PFSK-1 (cell line): ENCODE results near the gene RNF115.

ENCODE experiments used
- FOXP2 ChIP-seq: optimal IDR thresholded peaks from 2 replicates; pipeline ENCODE3; 2011; ENCODE audit warnings: borderline replicate concordance, control low read depth, inconsistent platforms; ENCODE audit not compliant: insufficient read depth; ENCODE audit errors: extremely low read length, extremely low read depth
- POLR2AphosphoS5 ChIP-seq: IDR thresholded peaks from 2 replicates; pipeline ENCODE4 v1.6.1; 2012; ENCODE audit warnings: low read depth, mild to moderate bottlenecking, control low read depth, low read length, moderate library complexity
- SIN3A ChIP-seq: IDR thresholded peaks from 2 replicates; pipeline ENCODE4 v1.6.1; 2012; ENCODE audit warnings: mild to moderate bottlenecking, low read length, moderate library complexity, borderline replicate concordance; ENCODE audit not compliant: insufficient read depth
- TAF1 ChIP-seq: IDR thresholded peaks from 2 replicates; pipeline ENCODE4 v1.6.1; 2012; ENCODE audit warnings: low read length, control low read depth, borderline replicate concordance; ENCODE audit not compliant: insufficient read depth
- TF ChIP-seq, protein P1 (sequence below), 2 experiments: IDR thresholded peaks; 2 replicates each; pipeline versions ENCODE4 v1.6.1 to v1.8.0; 2011 to 2012; ENCODE audit warnings: low read depth in 2 of 2, low read length in 2 of 2, control low read depth in 1 of 2, inconsistent platforms in 1 of 2, mild to moderate bottlenecking in 1 of 2, moderate library complexity in 1 of 2; ENCODE audit not compliant: insufficient read depth in 1 of 2

RNF115 gene

DNA sequence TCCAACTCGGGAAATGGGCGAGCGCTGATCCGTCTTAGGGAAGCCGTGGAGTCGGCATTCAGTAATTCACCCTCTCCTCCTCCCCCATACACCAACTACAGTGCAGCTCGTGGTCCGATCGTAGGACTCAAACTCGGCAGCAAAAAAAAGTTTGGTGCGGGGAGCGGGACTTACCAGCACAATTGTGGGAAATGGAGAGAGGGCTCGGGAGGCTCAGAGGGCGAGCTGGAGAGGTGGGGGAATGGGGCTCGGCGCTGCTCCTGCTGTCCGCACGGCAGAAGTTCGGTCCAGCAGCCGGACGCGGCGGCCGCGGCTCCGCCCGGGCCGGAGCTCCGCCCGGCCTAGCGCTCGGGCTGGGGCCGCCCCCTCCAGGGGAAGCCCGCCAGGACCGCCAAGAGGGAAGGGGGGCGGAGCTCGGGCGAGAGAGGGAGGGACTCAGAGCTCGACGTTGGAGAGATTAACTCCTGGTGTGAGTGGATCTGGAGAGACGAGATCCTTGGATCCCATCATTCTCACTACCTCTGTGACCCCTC lies 35.7 kb upstream of the RNF115 start:
- peak; percentile 31; the same call in 1 of the 2 replicates for TF ChIP-seq SIN3A
- TF ChIP-seq, protein P1, sequence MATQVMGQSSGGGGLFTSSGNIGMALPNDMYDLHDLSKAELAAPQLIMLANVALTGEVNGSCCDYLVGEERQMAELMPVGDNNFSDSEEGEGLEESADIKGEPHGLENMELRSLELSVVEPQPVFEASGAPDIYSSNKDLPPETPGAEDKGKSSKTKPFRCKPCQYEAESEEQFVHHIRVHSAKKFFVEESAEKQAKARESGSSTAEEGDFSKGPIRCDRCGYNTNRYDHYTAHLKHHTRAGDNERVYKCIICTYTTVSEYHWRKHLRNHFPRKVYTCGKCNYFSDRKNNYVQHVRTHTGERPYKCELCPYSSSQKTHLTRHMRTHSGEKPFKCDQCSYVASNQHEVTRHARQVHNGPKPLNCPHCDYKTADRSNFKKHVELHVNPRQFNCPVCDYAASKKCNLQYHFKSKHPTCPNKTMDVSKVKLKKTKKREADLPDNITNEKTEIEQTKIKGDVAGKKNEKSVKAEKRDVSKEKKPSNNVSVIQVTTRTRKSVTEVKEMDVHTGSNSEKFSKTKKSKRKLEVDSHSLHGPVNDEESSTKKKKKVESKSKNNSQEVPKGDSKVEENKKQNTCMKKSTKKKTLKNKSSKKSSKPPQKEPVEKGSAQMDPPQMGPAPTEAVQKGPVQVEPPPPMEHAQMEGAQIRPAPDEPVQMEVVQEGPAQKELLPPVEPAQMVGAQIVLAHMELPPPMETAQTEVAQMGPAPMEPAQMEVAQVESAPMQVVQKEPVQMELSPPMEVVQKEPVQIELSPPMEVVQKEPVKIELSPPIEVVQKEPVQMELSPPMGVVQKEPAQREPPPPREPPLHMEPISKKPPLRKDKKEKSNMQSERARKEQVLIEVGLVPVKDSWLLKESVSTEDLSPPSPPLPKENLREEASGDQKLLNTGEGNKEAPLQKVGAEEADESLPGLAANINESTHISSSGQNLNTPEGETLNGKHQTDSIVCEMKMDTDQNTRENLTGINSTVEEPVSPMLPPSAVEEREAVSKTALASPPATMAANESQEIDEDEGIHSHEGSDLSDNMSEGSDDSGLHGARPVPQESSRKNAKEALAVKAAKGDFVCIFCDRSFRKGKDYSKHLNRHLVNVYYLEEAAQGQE (IDR thresholded peaks at IDR 0.05; ENCODE audit: insufficient read depth in 1 of 2, low read depth in 2 of 2, low read length in 2 of 2): no peak
- TF ChIP-seq POLR2AphosphoS5: peak; percentile 14
- no peak for TF ChIP-seq FOXP2
- TF ChIP-seq TAF1: 0 out of 2 replicates have a peak, but pooled peaks have one; percentile 11

DNA sequence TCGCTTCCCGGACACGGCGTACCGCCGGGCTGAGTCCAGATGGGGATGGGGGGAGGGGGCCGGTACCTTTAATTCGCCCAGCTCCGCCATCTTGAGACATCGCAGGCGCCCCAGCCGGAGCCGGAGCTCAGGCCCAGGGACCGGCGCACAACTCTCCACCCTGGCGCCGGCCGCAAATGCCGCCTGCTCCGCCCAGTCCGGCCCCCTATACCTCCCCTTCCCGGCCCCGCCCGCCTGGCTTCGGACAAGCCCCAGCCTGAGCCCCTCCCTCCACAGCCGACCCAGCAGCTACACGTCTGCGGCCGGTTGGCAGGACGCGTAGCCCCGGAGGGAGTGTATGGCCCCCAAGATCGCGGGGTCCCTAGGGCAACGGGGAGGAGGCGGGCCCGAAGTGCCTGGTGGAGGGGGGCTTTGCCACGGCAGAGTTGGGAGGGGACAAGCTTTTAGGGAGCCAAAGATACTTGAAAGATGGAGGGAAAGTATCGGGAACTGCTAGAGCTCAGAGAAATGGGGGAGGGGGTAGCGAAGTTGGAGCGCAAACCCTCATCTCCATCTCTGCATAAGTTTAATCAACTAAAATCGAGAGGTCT lies 35.1 kb upstream of the RNF115 start, which contains the start of gene PIAS3:
Gene PIAS3, minus strand, starts transcription at position 181 of the 590 bp plus-strand sequence. Its CDS starts 91 bp downstream, at position 90.
- TF ChIP-seq TAF1 (peak; percentile 38; the same call in 1 of the 2 replicates), SIN3A (no peak; the same call in 1 of the 2 replicates), POLR2AphosphoS5 (peak; percentile 65), FOXP2 (peak; percentile 52)
- TF ChIP-seq, protein P1 (IDR thresholded peaks at IDR 0.05; ENCODE audit: insufficient read depth in 1 of 2, low read depth in 2 of 2, low read length in 2 of 2): no peak; a peak in 1 of 4 replicates

DNA sequence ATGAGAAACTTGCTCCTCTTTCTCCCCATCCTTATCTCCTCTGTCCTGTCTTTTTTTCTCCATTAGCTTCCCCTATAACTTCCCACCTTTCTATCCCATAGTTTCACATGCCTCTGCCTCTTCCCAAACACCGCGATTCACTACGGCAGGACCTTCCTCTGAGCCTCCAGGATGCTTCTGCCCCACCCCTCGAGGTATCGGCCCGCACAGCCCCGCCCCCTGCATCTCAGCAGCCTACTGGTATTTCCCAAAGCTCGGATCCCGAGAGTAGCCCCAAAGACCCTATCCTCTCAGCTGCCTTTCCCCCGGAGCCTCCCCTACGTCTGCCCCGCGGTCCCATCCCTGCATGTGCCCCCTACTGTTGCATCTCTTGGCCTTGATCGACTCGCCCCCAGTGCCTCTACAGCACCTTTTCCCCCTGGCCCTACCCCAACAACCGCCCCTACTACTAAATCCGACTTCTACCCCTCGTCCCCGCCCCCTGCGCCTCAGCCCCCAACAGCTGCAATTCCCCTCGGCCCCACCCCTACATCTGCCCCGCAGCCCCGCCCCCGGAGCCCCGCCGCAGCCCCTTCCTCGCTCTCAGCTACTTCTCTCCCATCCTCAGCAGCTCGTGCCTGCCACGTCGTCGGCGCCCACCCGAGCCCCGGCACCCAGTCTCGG lies 34.5 kb upstream of the RNF115 start:
- no peak for TF ChIP-seq FOXP2
- TF ChIP-seq TAF1: no peak
- TF ChIP-seq, protein P1 (IDR thresholded peaks at IDR 0.05; ENCODE audit: insufficient read depth in 1 of 2, low read depth in 2 of 2, low read length in 2 of 2): 0 out of 4 replicates have a peak, but pooled peaks of 1 of the 2 experiments have one; percentile 27
- TF ChIP-seq POLR2AphosphoS5: no peak
- peak; percentile 83; the same call in 1 of the 2 replicates for TF ChIP-seq SIN3A

DNA sequence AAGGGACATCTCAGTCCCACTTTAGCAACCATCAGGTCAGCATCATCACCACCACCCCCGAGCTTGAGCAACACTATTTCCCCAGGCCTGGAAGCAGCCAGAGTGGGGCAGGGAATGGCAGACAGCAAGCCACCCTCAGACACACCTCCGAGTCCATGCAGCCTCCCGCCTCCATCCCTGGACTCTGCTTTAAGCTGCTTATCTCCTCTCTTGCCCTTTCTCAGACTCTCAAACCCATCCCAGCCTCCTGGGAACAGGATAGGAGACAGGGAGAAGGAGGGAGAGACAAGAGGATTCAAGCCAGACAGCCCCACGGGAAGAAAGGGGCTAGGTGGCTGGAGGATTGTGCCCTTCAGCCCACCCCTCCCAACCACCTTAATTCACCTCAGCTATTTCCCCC lies 33.3 kb upstream of the RNF115 start:
- TF ChIP-seq SIN3A (no peak), FOXP2 (no peak), TAF1 (no peak), POLR2AphosphoS5 (no peak)
- TF ChIP-seq, protein P1 (IDR thresholded peaks at IDR 0.05; ENCODE audit: insufficient read depth in 1 of 2, low read depth in 2 of 2, low read length in 2 of 2): no peak
